Activated CD8-positive, alpha-beta T cell treated with anti-CD3 and anti-CD28 coated beads for 36 hours (primary cell): ENCODE measurements around the gene TECTB. TPM values are rescaled to one million over a fixed set of nuclear protein-coding genes. Genes with fewer than 3 reads are reported as not detected.

Experiments used
- ATAC-seq: fragments of 200-7000 bp; cut with Tn5 transposase; one replicate; pipeline ENCODE4 v1.10.0; 2021; ENCODE audit warnings: mild to moderate bottlenecking, moderate library complexity
- CTCF ChIA-PET: fragments of 350-600 bp; sonication (Branson Sonifier 250); formaldehyde crosslinking; loops from one replicate; lab custom pipeline; 2021; ENCODE audit warnings: antibody characterized with exemption; lab: Charles Lee
- POLR2A ChIA-PET: fragments of 350-600 bp; sonication (Branson Sonifier 250); formaldehyde crosslinking; loops from one replicate; lab custom pipeline; 2021; ENCODE audit warnings: antibody characterized with exemption; lab: Charles Lee
- DNase-seq: peaks from one replicate; pipeline ENCODE4 v3.0.0-alpha.2; 2020
- H3K27ac Mint-ChIP-seq: one replicate; pipeline ENCODE4 v1.8.0; 2021; ENCODE audit warnings: mild to moderate bottlenecking, mixed read lengths
- H3K27me3 Mint-ChIP-seq: one replicate; pipeline ENCODE4 v1.8.0; 2021; ENCODE audit warnings: mixed read lengths
- H3K36me3 Mint-ChIP-seq: one replicate; pipeline ENCODE4 v1.8.0; 2021; ENCODE audit warnings: low read depth, mixed read lengths
- H3K4me1 Mint-ChIP-seq: one replicate; pipeline ENCODE4 v1.8.0; 2021; ENCODE audit warnings: low read depth, mixed read lengths
- H3K4me3 Mint-ChIP-seq: one replicate; pipeline ENCODE4 v1.8.0; 2021; ENCODE audit warnings: mild to moderate bottlenecking, moderate library complexity, mixed read lengths
- H3K9me3 Mint-ChIP-seq: one replicate; pipeline ENCODE4 v1.8.0; 2021; ENCODE audit warnings: mixed read lengths
- intact Hi-C: fragments of 100-400 bp; cut with micrococcal nuclease; formaldehyde crosslinking; loops from one replicate; pipeline ENCODE4 v1.10.0; 2022
- total RNA-seq, 2 experiments: library from RNA; stranded (reverse); gene quantifications; one replicate each; pipeline ENCODE4 v1.2.3, GENCODE V29; 2021
- TF ChIP-seq, protein P1 (sequence below): fragments of 200-600 bp; IDR thresholded peaks from one replicate; pipeline ENCODE4 v1.8.0; 2022; ENCODE audit warnings: antibody characterized with exemption, mild to moderate bottlenecking

The TECTB gene
- total RNA-seq = not detected

DNA sequence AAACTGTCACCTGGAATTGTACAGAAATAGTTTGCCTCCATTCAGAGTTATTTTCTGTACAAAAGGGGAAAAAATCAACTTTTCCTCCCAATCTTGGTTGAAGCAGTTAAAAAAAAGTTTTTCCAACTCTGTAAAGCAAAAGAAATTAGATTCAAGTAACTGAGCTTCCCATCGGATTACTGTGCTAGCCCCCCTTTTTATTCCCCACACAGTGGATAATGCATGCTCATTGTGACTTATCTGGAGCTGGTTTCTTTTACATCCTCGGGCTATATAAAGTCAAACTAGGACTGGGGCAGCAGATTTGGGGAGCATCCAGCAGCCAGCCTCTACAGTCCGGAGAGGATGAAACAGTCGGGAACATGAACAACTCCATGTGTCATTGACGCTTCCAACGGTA lies at the start of gene TECTB:
TECTB (plus strand) TSS at position 301 of the 400 bp plus-strand sequence. CDS start 335 bp downstream, outside the sequence.
- Mint-ChIP-seq H3K4me3 (no peak within 1 kb of the TSS), H3K27ac (no peak within 1 kb of the TSS), H3K27me3 (peaks cover 15% of the 10 kb centered on the region), H3K4me1 (no peaks in the 10 kb centered on the region), H3K36me3 (no peaks in the 10 kb centered on the region), H3K9me3 (no peaks in the 10 kb centered on the region)
- no peak for ATAC-seq
- no peak for DNase-seq
- TF ChIP-seq, protein P1, sequence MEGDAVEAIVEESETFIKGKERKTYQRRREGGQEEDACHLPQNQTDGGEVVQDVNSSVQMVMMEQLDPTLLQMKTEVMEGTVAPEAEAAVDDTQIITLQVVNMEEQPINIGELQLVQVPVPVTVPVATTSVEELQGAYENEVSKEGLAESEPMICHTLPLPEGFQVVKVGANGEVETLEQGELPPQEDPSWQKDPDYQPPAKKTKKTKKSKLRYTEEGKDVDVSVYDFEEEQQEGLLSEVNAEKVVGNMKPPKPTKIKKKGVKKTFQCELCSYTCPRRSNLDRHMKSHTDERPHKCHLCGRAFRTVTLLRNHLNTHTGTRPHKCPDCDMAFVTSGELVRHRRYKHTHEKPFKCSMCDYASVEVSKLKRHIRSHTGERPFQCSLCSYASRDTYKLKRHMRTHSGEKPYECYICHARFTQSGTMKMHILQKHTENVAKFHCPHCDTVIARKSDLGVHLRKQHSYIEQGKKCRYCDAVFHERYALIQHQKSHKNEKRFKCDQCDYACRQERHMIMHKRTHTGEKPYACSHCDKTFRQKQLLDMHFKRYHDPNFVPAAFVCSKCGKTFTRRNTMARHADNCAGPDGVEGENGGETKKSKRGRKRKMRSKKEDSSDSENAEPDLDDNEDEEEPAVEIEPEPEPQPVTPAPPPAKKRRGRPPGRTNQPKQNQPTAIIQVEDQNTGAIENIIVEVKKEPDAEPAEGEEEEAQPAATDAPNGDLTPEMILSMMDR = no peak
- ChIA-PET CTCF (no interaction called here), POLR2A (no interaction called here)
- intact Hi-C loops = no loop called here

DNA sequence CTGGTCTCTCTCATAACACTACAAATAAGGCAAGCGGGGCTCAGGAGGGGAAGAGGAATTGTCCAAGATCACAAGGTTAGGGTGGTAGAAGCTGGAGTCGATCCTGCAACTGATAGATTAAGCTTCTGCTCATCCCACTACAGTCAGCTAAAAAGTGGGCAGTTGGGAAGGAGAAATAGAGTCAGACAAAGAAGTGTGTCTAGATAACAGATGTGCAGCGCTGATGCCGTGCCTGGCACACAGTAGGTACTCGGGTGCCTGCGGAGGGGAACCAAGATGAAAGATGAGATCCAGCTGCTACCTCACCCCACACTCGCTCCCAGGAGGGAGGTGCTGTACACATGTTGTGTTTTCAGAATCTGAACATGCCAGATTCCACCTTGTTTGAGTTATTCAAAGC lies 48.1 kb upstream of the TECTB start:
- no peak for ATAC-seq
- TF ChIP-seq, protein P1 = no peak
- intact Hi-C loops = no loop called here
- ChIA-PET CTCF (no interaction called here), POLR2A (no interaction called here)
- Mint-ChIP-seq H3K36me3 (no peaks in the 10 kb centered on the region), H3K4me1 (no peaks in the 10 kb centered on the region), H3K9me3 (peaks cover 3% of the 10 kb centered on the region), H3K27me3 (peaks cover 2% of the 10 kb centered on the region), H3K27ac (no peak overlapping the region), H3K4me3 (no peak overlapping the region)
- no peak for DNase-seq

DNA sequence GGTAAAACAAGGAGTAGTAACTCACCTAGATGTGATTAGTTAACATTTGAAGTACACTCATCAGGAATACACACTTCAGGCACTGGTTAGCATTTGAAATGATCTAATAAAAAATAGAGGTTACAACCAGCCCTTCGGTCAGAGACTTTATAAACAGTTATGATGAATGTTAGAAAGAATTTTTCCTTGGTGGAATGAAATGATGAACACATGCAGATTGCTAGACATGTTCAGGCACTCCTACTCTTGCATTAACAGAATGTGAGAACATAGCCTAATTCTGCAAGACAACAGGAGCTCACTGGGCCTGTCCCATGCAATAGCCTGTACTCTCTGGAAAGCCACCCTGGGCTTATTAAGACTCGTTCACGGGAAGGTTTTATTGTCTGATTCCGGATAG lies 47.3 kb upstream of the TECTB start:
- TF ChIP-seq, protein P1 = no peak

DNA sequence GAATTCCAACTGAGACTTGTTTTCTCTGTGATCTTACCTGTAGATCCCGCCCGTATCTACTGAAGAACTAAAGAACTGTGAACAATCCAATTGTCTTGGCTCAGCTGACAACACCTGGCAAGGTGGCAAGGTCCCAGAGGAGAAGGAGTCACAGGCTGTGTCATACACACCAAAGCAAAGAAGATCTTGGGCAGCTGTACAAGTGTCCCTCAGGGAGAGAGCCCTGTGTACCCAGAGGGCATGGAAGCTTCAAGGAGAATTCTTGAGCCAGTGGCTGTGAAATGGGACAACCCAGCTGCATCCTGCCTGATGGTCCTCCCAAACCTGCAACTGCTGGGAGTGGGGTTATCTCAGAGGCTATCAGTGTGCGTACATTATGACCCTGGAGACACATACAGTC lies 46.7 kb upstream of the TECTB start:
- H3K27me3 Mint-ChIP-seq = peaks cover 3% of the 10 kb centered on the region
- H3K4me1 Mint-ChIP-seq = no peaks in the 10 kb centered on the region
- DNase-seq (no peak), ATAC-seq (no peak)
- H3K9me3 Mint-ChIP-seq = peaks cover 10% of the 10 kb centered on the region
- H3K27ac Mint-ChIP-seq = no peak overlapping the region
- ChIA-PET POLR2A (no interaction called here), CTCF (no interaction called here)
- H3K4me3 Mint-ChIP-seq = no peak overlapping the region
- no peaks in the 10 kb centered on the region for H3K36me3 Mint-ChIP-seq
- intact Hi-C loops = no loop called here
- TF ChIP-seq, protein P1 = no peak

More for the DNA sequence above, 47.3 kb upstream of the TECTB start:
- CTCF ChIA-PET = no interaction called here
- H3K4me3 Mint-ChIP-seq = no peak overlapping the region
- intact Hi-C loops = no loop called here
- H3K4me1 Mint-ChIP-seq = no peaks in the 10 kb centered on the region
- H3K36me3 Mint-ChIP-seq = no peaks in the 10 kb centered on the region
- peaks cover 3% of the 10 kb centered on the region for H3K27me3 Mint-ChIP-seq
- no peak overlapping the region for H3K27ac Mint-ChIP-seq
- ATAC-seq = no peak
- POLR2A ChIA-PET = no interaction called here
- no peak for DNase-seq
- H3K9me3 Mint-ChIP-seq = peaks cover 4% of the 10 kb centered on the region

DNA sequence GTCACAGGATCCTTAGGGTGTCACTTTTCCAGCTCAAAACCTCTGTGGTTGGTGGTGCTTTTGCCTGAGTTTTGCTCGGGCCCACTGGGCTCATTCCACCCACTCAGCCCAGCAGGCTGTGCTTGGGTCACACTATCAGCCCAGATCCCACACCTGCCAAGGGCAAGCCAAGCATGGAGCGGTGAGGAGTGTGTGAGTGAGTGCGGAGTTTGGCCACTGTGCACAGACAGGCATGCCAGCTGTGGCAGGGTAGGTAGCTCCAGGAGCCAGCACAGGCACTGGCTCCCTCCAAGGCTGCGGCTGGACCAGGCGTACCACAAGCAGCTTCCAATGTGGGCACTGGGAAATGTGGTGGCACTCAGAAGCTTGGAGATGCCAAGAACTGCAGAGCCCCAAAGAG lies 43.9 kb upstream of the TECTB start:
- DNase-seq = no peak
- H3K27ac Mint-ChIP-seq = no peak overlapping the region
- ATAC-seq = no peak
- no peaks in the 10 kb centered on the region for H3K36me3 Mint-ChIP-seq
- peaks cover 10% of the 10 kb centered on the region for H3K9me3 Mint-ChIP-seq
- H3K27me3 Mint-ChIP-seq = peaks cover 6% of the 10 kb centered on the region
- H3K4me3 Mint-ChIP-seq = no peak overlapping the region
- TF ChIP-seq, protein P1 = no peak
- intact Hi-C loops = no loop called here
- no peaks in the 10 kb centered on the region for H3K4me1 Mint-ChIP-seq
- POLR2A ChIA-PET = no interaction called here
- CTCF ChIA-PET = no interaction called here
